Neuronal stem cell (in vitro differentiated cells): ENCODE measurements around the gene ISG20.

ENCODE experiments used
- DNase-seq: peaks from one replicate; pipeline ENCODE4 v3.0.0-alpha.2; 2013; ENCODE audit warnings: low spot score
- H2AFZ ChIP-seq: one replicate; pipeline ENCODE4 v1.6.1; 2013; ENCODE audit warnings: mild to moderate bottlenecking, low read length, inconsistent platforms
- H2AK5ac ChIP-seq: 2 replicates; pipeline ENCODE4 v1.6.1; 2013; ENCODE audit warnings: low read depth, mild to moderate bottlenecking, inconsistent platforms, low read length, moderate library complexity, mixed read lengths
- H2BK120ac ChIP-seq: 2 replicates; pipeline ENCODE4 v1.6.1; 2013; ENCODE audit warnings: low read depth, mild to moderate bottlenecking, inconsistent platforms, low read length, moderate library complexity, mixed read lengths
- H2BK12ac ChIP-seq: one replicate; pipeline ENCODE4 v1.6.1; 2013; ENCODE audit warnings: low read length, inconsistent platforms
- H2BK15ac ChIP-seq: 2 replicates; pipeline ENCODE4 v1.6.1; 2013; ENCODE audit warnings: mild to moderate bottlenecking, low read length, inconsistent platforms, mixed read lengths
- H2BK5ac ChIP-seq: one replicate; pipeline ENCODE4 v1.6.1; 2013; ENCODE audit warnings: inconsistent platforms, mild to moderate bottlenecking, low read length, moderate library complexity
- H3K14ac ChIP-seq: one replicate; pipeline ENCODE4 v1.6.1; 2013; ENCODE audit warnings: low read length, inconsistent platforms
- H3K18ac ChIP-seq: 2 replicates; pipeline ENCODE4 v1.6.1; 2013; ENCODE audit warnings: low read length, inconsistent platforms
- H3K23ac ChIP-seq: 2 replicates; pipeline ENCODE4 v1.6.1; 2013; ENCODE audit warnings: low read depth, mild to moderate bottlenecking, mixed read lengths, low read length, inconsistent platforms; ENCODE audit not compliant: poor library complexity
- H3K27ac ChIP-seq: replicated peaks from 3 replicates; pipeline ENCODE4 v1.5.1; 2013; ENCODE audit warnings: low read length, inconsistent platforms
- H3K27me3 ChIP-seq, 3 experiments: 2 replicates each; pipeline ENCODE4 v1.6.1; 2013; ENCODE audit warnings: low read length in 3 of 3, mild to moderate bottlenecking in 2 of 3, inconsistent platforms in 1 of 3, low read depth in 1 of 3, mixed read lengths in 1 of 3, moderate library complexity in 1 of 3; ENCODE audit not compliant: control insufficient read depth in 3 of 3, insufficient read depth in 3 of 3
- H3K36me3 ChIP-seq, 2 donors: replicated peaks in 1 of 2; 2 replicates each; pipeline ENCODE4 v1.6.1; 2013; ENCODE audit warnings: low read length in 2 of 2; ENCODE audit not compliant: control insufficient read depth in 2 of 2, insufficient read depth in 2 of 2
- H3K4ac ChIP-seq: 2 replicates; pipeline ENCODE4 v1.6.1; 2013; ENCODE audit warnings: inconsistent platforms, mild to moderate bottlenecking, low read length, moderate library complexity
- H3K4me1 ChIP-seq, 2 donors: 1 replicate in 1 of 2; 2 replicates in 1 of 2; pipeline ENCODE4 v1.6.1; 2013; ENCODE audit warnings: low read length in 2 of 2, low read depth in 1 of 2; ENCODE audit not compliant: control insufficient read depth in 2 of 2, insufficient read depth in 1 of 2
- H3K4me2 ChIP-seq: one replicate; pipeline ENCODE4 v1.6.1; 2013; ENCODE audit warnings: mild to moderate bottlenecking, low read length, inconsistent platforms; ENCODE audit not compliant: insufficient read depth, poor library complexity, severe bottlenecking
- H3K4me3 ChIP-seq, 2 donors: 2 replicates each; pipeline ENCODE4 v1.5.1; 2013; ENCODE audit warnings: low read length in 2 of 2, mild to moderate bottlenecking in 2 of 2, inconsistent platforms in 1 of 2, moderate library complexity in 1 of 2
- H3K79me1 ChIP-seq: one replicate; pipeline ENCODE4 v1.6.1; 2013; ENCODE audit warnings: low read depth, mild to moderate bottlenecking, inconsistent platforms, low read length, moderate library complexity
- H3K9ac ChIP-seq: one replicate; pipeline ENCODE4 v1.6.1; 2013; ENCODE audit warnings: mild to moderate bottlenecking, low read depth, low read length, inconsistent platforms; ENCODE audit not compliant: poor library complexity
- H3K9me3 ChIP-seq, 2 donors: replicated peaks in 1 of 2; 2 replicates each; pipeline versions ENCODE3 to v1.6.1; 2013; ENCODE audit warnings: low read length in 2 of 2, mild to moderate bottlenecking in 2 of 2, inconsistent platforms in 1 of 2, low read depth in 1 of 2, mixed read lengths in 1 of 2, moderate library complexity in 1 of 2; ENCODE audit not compliant: control insufficient read depth in 2 of 2, insufficient read depth in 1 of 2
- H4K8ac ChIP-seq: one replicate; pipeline ENCODE4 v1.6.1; 2013; ENCODE audit warnings: low read depth, mild to moderate bottlenecking, inconsistent platforms, low read length, moderate library complexity
- H4K91ac ChIP-seq: one replicate; pipeline ENCODE4 v1.6.1; 2013; ENCODE audit warnings: low read length, low read depth, mild to moderate bottlenecking, inconsistent platforms; ENCODE audit not compliant: poor library complexity
- WGBS, 2 donors: extraction: QIAGEN DNeasy Blood & Tissue Kit; methylation state at CpG; one replicate each; pipeline ENCODE4 v1.1.7; 2013; ENCODE audit warnings: missing lambda C conversion rate in 2 of 2, mixed read lengths in 1 of 2; ENCODE audit not compliant: insufficient read length in 2 of 2, insufficient replicate concordance in 1 of 2; ENCODE audit errors: extremely low coverage in 2 of 2; 5-methylcytosine and 5-hydroxymethylcytosine counted together

ISG20 gene

GRCh38 chr15:88695101-88695500, 56.3 kb downstream of the ISG20 start:
- Histone ChIP-seq H3K4me1 (no peaks in the 10 kb centered on the region), H3K18ac (no peak overlapping the region), H3K23ac (no peak overlapping the region), H3K9ac (no peak overlapping the region), H2BK5ac (no peak overlapping the region), H3K9me3 (no peaks in the 10 kb centered on the region), H3K27me3 (peaks cover 0 to 25% (median 0%) of the 10 kb centered on the region in 3 experiments), H3K36me3 (no peaks in the 10 kb centered on the region), H3K4me2 (no peak overlapping the region), H2BK12ac (no peak overlapping the region), H3K4me3 (no peak overlapping the region), H4K91ac (no peak overlapping the region), H3K27ac (no peak overlapping the region), H3K4ac (no peak overlapping the region), H4K8ac (no peak overlapping the region), H2BK120ac (no peak overlapping the region), H3K14ac (no peak overlapping the region), H2BK15ac (no peak overlapping the region), H3K79me1 (no peaks in the 10 kb centered on the region), H2AFZ (no peak overlapping the region), H2AK5ac (no peak overlapping the region)
- WGBS, 2 donors = no CpG with 5 or more reads among the region's 8 CpGs
- DNase-seq = no peak

DNA sequence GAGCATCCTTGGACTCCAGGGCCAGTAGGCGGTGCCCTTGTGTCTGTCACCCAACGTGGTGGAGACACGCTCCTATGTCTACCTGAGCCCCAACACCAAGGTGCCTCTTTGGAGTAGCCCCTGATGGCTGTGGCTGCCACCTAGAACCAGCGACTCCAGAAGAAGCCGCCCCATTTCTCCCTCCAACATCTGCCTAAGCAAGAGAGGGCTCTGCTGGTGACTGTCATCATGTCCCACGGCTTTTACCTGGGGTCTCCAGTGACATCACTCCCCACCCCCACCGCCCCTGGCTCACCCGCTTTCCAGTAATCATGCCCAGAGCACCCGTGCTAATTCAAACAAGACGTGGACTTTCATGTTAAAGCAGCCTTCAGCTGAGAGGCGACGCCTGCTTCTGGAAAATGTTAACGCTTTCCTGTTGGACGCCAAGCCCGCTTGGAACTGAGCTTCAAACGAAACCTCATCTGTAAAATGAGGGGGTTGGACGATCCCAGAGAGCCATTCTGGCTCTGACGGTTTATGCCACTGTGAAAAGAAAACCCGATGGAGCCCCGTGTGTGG, 57.0 kb downstream of the ISG20 start:
- H4K91ac ChIP-seq = no peak overlapping the region
- no peak overlapping the region for H3K27ac ChIP-seq
- H3K4me1 ChIP-seq = no peaks in the 10 kb centered on the region
- H2BK5ac ChIP-seq = no peak overlapping the region
- no peak overlapping the region for H4K8ac ChIP-seq
- H2BK15ac ChIP-seq = no peak overlapping the region
- WGBS, 2 donors = no CpG with 5 or more reads among the region's 20 CpGs
- no peak overlapping the region for H3K14ac ChIP-seq
- H3K4ac ChIP-seq = no peak overlapping the region
- no peak overlapping the region for H3K4me2 ChIP-seq
- no peak overlapping the region for H3K23ac ChIP-seq
- H3K9ac ChIP-seq = no peak overlapping the region
- H2BK120ac ChIP-seq = no peak overlapping the region
- no peaks in the 10 kb centered on the region for H3K79me1 ChIP-seq
- H2AK5ac ChIP-seq = no peak overlapping the region
- peaks cover 0 to 32% (median 0%) of the 10 kb centered on the region in 3 experiments for H3K27me3 ChIP-seq
- no peak overlapping the region for H3K18ac ChIP-seq
- no peak overlapping the region for H2AFZ ChIP-seq
- no peak for DNase-seq
- H3K9me3 ChIP-seq = no peaks in the 10 kb centered on the region
- H2BK12ac ChIP-seq = no peak overlapping the region
- no peak overlapping the region for H3K4me3 ChIP-seq
- H3K36me3 ChIP-seq = no peaks in the 10 kb centered on the region

DNA sequence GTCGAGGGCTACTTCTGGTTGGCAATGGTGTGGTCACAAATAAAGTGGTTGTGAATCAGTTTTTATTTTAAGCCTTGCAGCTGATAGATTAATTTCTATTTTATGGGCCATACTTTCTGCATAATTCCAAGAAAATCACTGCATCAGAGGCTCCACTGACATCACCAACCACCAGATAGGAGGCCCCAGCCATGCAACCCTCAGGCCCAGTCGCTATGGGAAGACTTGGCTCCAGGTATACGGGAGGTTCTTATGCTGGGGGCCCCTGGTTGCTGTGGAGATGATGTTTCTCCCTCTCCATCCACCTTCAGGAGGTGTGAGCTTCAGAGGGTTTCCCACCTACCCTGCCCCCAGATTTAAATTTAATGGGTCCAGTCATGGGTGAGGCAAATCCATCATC, 57.4 kb downstream of the ISG20 start:
- Histone ChIP-seq H2BK120ac (no peak overlapping the region), H3K9ac (no peak overlapping the region), H3K4me1 (no peaks in the 10 kb centered on the region), H3K23ac (no peak overlapping the region), H2BK5ac (no peak overlapping the region), H3K27ac (no peak overlapping the region), H3K9me3 (no peaks in the 10 kb centered on the region), H3K4me2 (no peak overlapping the region), H3K79me1 (no peaks in the 10 kb centered on the region), H3K18ac (no peak overlapping the region), H2AK5ac (no peak overlapping the region), H2BK15ac (no peak overlapping the region), H3K14ac (no peak overlapping the region), H3K4me3 (no peak overlapping the region), H4K8ac (no peak overlapping the region), H3K27me3 (peaks cover 0 to 36% (median 0%) of the 10 kb centered on the region in 3 experiments), H2BK12ac (no peak overlapping the region), H3K36me3 (no peaks in the 10 kb centered on the region), H4K91ac (no peak overlapping the region), H2AFZ (no peak overlapping the region), H3K4ac (no peak overlapping the region)
- DNase-seq = no peak
- WGBS, 2 donors = no CpG with 5 or more reads among the region's 3 CpGs

GRCh38 chr15:88697276-88697675, 58.5 kb downstream of the ISG20 start:
- H2AK5ac ChIP-seq = no peak overlapping the region
- H3K27ac ChIP-seq = no peak overlapping the region
- H4K8ac ChIP-seq = no peak overlapping the region
- H3K23ac ChIP-seq = no peak overlapping the region
- no CpG with 5 or more reads among the region's 9 CpGs for WGBS, 2 donors
- DNase-seq = no peak
- H3K9me3 ChIP-seq = no peaks in the 10 kb centered on the region
- H3K36me3 ChIP-seq = no peaks in the 10 kb centered on the region
- H2BK120ac ChIP-seq = no peak overlapping the region
- no peak overlapping the region for H4K91ac ChIP-seq
- H3K4me1 ChIP-seq = no peaks in the 10 kb centered on the region
- H3K4me3 ChIP-seq = no peak overlapping the region
- no peak overlapping the region for H2BK5ac ChIP-seq
- no peak overlapping the region for H2BK12ac ChIP-seq
- no peak overlapping the region for H3K4me2 ChIP-seq
- H3K9ac ChIP-seq = no peak overlapping the region
- H3K18ac ChIP-seq = no peak overlapping the region
- no peak overlapping the region for H3K4ac ChIP-seq
- H3K14ac ChIP-seq = no peak overlapping the region
- H3K79me1 ChIP-seq = no peaks in the 10 kb centered on the region
- H3K27me3 ChIP-seq = peaks cover 0 to 45% (median 0%) of the 10 kb centered on the region in 3 experiments
- no peak overlapping the region for H2BK15ac ChIP-seq
- no peak overlapping the region for H2AFZ ChIP-seq
